Cardiac muscle cell (in vitro differentiated cells and primary cell): ENCODE results near the gene EXOC3. TPM values are rescaled to one million over a fixed set of nuclear protein-coding genes. Genes with fewer than 3 reads are reported as not detected.
"Not testable (repeated sequence)": the region's sequence is repeated elsewhere in the genome, so short reads cannot be mapped to it uniquely, and the experiment has no call there.

ENCODE experiments used
- DNase-seq, 2 donors: peaks; one replicate each; pipeline versions ENCODE4 v3.0.0 to v3.0.0-alpha.2; 2010 to 2017; ENCODE audit warnings: low read depth in 1 of 2, low spot score in 1 of 2
- H3K27ac ChIP-seq: fragments of 200-600 bp; sonication (generic); 2 replicates; pipeline ENCODE4 v1.5.1; 2016
- H3K27me3 ChIP-seq: fragments of 200-600 bp; sonication (generic); 2 replicates; pipeline ENCODE4 v1.6.0; 2016; ENCODE audit warnings: control low read depth
- H3K36me3 ChIP-seq: fragments of 200-600 bp; sonication (generic); 2 replicates; pipeline ENCODE4 v1.5.1; 2016; ENCODE audit warnings: control low read depth
- H3K4me1 ChIP-seq: fragments of 200-600 bp; sonication (generic); 2 replicates; pipeline ENCODE4 v1.8.1; 2017; ENCODE audit warnings: low read depth, mild to moderate bottlenecking, mixed run types
- H3K4me3 ChIP-seq: fragments of 200-600 bp; sonication (generic); 2 replicates; pipeline ENCODE4 v1.5.1; 2016; ENCODE audit warnings: mild to moderate bottlenecking
- H3K9me3 ChIP-seq: fragments of 200-600 bp; sonication (generic); 2 replicates; pipeline ENCODE4 v1.5.1; 2017; ENCODE audit warnings: low read depth, mild to moderate bottlenecking, control low read depth
- polyA plus RNA-seq: library from polyadenylated mRNA; unstranded; fragments of >200 nt; fragmentation: Nextera tagmentation; extraction: Ambion mirVana; gene quantifications from 2 replicates; pipeline ENCODE4 v1.2.1, GENCODE V29; 2016
- total RNA-seq: library from RNA; depleted of rRNA; stranded (reverse); fragments of >200 nt; gene quantifications from 2 replicates; pipeline ENCODE4 v1.2.3, GENCODE V29; 2016
- TF ChIP-seq, protein P1 (sequence below): IDR thresholded peaks from 2 replicates; pipeline ENCODE4 v1.5.1; 2012; ENCODE audit warnings: low read depth, mild to moderate bottlenecking, low read length

The EXOC3 gene
- total and polyA plus RNA-seq, 2 experiments from 2014 or later: 34.8 to 56.4 TPM

GRCh38 chr5:411728-412127, 31.2 kb upstream of the EXOC3 start:
- H3K4me1 ChIP-seq: peaks cover 4% of the 10 kb centered on the region
- no peaks in the 10 kb centered on the region for H3K9me3 ChIP-seq
- no peak overlapping the region for H3K27ac ChIP-seq
- TF ChIP-seq, protein P1, sequence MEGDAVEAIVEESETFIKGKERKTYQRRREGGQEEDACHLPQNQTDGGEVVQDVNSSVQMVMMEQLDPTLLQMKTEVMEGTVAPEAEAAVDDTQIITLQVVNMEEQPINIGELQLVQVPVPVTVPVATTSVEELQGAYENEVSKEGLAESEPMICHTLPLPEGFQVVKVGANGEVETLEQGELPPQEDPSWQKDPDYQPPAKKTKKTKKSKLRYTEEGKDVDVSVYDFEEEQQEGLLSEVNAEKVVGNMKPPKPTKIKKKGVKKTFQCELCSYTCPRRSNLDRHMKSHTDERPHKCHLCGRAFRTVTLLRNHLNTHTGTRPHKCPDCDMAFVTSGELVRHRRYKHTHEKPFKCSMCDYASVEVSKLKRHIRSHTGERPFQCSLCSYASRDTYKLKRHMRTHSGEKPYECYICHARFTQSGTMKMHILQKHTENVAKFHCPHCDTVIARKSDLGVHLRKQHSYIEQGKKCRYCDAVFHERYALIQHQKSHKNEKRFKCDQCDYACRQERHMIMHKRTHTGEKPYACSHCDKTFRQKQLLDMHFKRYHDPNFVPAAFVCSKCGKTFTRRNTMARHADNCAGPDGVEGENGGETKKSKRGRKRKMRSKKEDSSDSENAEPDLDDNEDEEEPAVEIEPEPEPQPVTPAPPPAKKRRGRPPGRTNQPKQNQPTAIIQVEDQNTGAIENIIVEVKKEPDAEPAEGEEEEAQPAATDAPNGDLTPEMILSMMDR: no peak
- no peaks in the 10 kb centered on the region for H3K27me3 ChIP-seq
- no peaks in the 10 kb centered on the region for H3K36me3 ChIP-seq
- no peak for DNase-seq
- H3K4me3 ChIP-seq: no peak overlapping the region

- H3K27ac ChIP-seq: peak overlapping the region; percentile 30
- H3K9me3 ChIP-seq, H3K4me1 ChIP-seq, H3K27me3 ChIP-seq, H3K4me3 ChIP-seq, H3K36me3 ChIP-seq: not testable (repeated sequence)
- DNase-seq: peak; percentile 50 to 82
Observed at GRCh38 chr5:414991-415927, 27.7 kb upstream of the EXOC3 start.

DNA sequence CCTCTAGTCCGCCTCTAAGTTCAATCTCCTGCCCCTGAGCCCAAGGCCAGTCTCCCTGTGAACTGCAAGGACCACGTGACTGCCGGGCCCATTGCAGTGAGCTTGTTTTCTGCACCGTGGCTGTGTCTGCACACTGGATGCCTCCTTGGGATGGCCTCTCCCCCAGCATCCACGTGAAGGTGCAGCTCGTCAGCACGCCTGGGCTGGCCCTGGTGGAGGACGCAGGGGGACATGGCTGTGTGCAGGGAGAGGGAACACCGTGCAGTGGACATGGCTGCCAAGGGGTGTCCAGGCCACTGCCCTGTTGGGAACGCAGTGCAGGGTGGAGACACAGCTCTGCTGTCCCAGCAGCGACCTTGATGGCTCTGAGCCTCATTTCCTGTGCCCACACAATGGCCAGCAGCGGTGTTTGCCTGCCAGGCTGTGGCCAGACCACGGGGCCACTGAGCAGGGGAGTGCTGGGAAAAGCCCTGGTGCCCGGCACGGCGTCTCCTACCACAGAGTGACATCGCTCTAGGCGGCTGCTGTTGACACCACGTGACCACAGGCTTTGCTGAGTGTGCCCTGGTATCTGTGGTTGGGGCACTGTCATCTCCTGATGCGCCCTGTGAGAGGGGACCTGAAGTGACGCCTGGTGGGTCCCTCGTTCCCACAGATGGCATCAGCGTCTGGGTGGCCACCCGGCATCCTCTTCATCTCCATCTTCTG, 26.9 kb upstream of the EXOC3 start:
- H3K4me3 ChIP-seq: no peak overlapping the region
- H3K36me3 ChIP-seq: no peaks in the 10 kb centered on the region
- peaks cover 4% of the 10 kb centered on the region for H3K4me1 ChIP-seq
- DNase-seq: no peak
- H3K27me3 ChIP-seq: no peaks in the 10 kb centered on the region
- TF ChIP-seq, protein P1: no peak
- H3K9me3 ChIP-seq: no peaks in the 10 kb centered on the region
- peak overlapping the region; percentile 30 for H3K27ac ChIP-seq

- H3K27ac ChIP-seq: no peak overlapping the region
- H3K36me3 ChIP-seq: no peaks in the 10 kb centered on the region
- no peak for DNase-seq
- no peak overlapping the region for H3K4me3 ChIP-seq
- peaks cover 4% of the 10 kb centered on the region for H3K4me1 ChIP-seq
- TF ChIP-seq, protein P1: no peak
- H3K27me3 ChIP-seq: no peaks in the 10 kb centered on the region
- H3K9me3 ChIP-seq: no peaks in the 10 kb centered on the region
Observed at GRCh38 chr5:416636-416960, 26.4 kb upstream of the EXOC3 start.

DNA sequence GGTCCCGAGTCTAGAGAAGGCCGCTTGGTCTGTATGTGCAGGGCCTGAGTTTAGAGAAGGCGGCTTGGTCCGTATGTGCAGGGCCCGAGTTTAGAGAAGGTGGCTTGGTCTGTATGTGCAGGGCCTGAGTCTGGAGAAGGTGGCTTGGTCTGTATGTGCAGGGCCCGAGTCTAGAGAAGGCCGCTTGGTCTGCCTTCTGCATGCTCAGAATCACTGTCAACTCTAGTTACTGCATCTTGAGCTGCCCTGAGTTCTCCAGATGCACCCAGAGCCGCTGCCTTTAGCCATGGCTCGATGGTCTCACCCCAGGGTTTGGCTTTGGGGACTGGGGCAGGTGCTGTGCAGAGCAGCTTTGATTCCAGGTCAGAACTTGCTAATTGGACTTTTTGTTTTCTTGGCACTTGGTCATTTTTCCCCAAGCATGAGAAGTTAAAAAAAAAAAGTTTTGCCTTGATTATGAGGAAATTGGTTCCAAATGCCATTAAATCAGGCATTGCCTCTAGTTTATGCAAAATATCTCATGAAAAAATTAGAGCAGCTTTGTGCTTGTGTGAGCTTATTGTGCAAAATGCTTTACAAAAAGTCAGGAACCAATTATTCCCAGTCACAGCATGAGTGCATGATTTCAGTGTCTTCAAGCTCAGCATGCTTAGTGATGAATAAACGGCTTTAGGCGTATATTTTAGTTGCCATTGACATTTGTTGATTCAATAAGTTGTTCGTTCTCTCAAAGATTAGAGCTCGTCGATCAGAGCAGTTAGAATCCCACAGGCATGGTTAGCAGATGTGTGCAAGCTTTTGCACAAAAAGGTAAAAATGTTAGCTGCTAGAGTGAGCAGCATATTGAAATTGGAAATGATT, 25.4 kb upstream of the EXOC3 start:
- no peak overlapping the region for H3K4me3 ChIP-seq
- H3K27me3 ChIP-seq: no peaks in the 10 kb centered on the region
- TF ChIP-seq, protein P1: no peak
- no peak for DNase-seq
- H3K4me1 ChIP-seq: peaks cover 4% of the 10 kb centered on the region
- no peaks in the 10 kb centered on the region for H3K9me3 ChIP-seq
- no peak overlapping the region for H3K27ac ChIP-seq
- no peaks in the 10 kb centered on the region for H3K36me3 ChIP-seq
